T-helper 9 cell (primary cell): ENCODE measurements around the gene FA2H.
"Not testable (repeated sequence)": the region's sequence is repeated elsewhere in the genome, so short reads cannot be mapped to it uniquely, and the experiment has no call there.

Source experiments
- DNase-seq: peaks from one replicate; pipeline ENCODE4 v3.0.0-alpha.2; 2020

FA2H gene

DNA sequence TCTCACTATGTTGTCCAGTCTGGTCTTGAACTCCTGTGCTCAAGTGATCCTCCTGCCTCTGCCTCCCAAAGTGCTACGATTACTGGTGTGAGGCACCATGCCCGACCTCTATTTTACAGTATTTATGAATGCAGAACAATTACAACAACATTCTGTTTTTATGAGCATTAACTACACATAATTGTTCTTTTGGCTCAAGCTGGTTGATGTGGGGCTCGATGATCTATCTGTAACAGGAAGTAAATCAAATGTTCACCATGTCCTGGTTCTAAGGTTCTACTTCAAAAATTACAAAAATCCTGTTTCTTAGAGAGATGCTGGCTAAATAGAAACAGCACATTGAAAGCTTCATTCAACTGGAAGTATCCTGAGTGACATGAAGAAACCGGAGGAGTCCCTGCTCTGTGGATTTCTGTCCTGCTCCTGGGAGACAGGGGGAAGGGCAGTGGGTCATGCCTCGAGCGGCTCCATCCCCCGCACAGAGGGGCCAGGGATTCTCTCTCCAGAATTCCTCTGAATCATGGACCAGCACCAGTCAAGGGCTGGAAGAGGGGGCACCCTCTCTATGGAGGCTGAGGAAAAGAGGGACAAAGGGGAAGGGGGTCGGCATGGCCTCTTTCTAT, 31.5 kb downstream of the FA2H start:
- DNase-seq, result no peak

DNA sequence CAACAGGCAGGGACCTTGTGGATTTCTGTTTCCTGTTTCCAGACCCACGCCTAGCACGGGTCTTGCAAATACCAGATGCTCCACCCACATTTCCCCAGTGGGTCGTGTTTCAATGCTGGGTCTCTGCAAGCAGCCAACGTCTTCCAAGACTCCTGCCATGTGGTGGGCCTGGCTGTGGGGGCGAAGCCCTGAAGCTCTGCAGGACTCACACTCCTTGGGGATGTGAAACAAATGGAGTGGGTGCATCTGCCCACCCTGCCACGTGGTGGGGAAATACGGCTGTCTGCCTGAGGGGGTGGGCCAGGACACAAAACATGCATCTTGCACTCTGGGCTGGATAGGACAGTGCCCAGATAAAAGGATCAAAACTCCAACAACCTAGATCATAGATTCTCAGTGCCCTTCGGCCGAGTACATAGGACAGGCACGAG, 32.6 kb downstream of the FA2H start:
- no peak for DNase-seq

GRCh38 chr16:74740795-74741304, 33.8 kb downstream of the FA2H start:
- no peak for DNase-seq

GRCh38 chr16:74739275-74739674, 35.3 kb downstream of the FA2H start:
- DNase-seq, result no peak

DNA sequence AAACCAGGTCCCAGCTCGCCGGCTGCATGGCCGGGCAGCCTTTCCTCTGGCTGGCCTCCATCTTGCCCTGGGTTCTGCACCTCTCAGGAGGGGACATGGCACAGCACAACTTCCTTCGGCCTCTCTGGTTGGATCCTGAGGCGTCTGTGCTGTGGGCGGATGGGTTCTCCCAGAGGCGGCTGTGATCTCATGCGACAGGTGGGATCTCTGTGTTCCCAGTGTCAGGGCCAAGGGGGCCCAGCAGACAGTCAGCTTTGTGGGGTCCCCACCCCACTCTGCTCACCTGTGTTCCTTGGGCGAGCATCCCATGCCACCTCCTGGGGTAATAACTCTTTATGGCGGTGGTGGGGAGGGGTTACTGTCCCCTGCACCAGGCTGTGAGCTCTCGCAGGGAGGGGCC, 35.8 kb downstream of the FA2H start:
- no peak for DNase-seq

GRCh38 chr16:74738113-74738541, 36.5 kb downstream of the FA2H start:
- no peak for DNase-seq

DNA sequence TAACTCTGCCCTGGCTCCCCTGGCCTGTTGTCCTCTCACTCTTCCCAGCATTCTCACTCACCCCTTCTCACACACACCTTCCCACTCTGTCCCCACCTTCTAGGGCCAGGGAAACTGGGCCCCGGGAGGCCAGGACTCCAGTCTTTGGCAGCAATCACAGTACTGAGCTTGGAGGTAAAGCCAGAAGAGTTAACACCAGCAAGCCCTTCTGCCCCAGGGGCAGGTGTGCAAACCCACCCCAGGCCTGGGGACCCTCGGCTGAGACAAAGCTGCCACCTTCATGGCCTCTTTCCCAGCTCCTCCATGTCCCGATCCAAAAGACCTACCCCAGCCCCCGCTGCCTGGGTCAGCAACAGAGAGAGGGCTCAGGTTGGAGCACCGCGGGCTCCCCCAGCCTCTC, 37.1 kb downstream of the FA2H start:
- no peak for DNase-seq

GRCh38 chr16:74736531-74737157, 38.0 kb downstream of the FA2H start:
- DNase-seq, result no peak

DNA sequence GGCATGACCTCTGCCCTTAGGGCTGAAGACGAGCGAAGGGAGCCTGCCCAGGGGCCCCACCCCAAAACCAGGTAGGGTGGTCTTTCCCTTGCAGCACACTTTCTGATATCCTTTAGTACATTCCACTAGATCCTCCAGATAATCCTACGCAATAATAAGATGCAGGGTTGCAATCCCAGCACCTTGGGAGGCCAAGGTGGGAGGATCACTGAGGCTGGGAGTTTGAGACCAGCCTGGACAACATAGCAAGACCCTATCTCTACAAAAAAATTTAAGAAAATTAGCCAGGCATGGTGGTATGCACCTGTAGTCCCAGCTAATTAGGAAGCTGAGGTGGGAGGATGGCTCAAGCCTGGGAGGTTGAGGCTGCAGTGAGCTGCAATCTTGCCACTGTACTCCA, 39.1 kb downstream of the FA2H start:
- DNase-seq, result no peak

GRCh38 chr16:74735162-74735452, 39.5 kb downstream of the FA2H start:
- no peak for DNase-seq

GRCh38 chr16:74734361-74735161, 40.1 kb downstream of the FA2H start:
- DNase-seq, result no peak

DNA sequence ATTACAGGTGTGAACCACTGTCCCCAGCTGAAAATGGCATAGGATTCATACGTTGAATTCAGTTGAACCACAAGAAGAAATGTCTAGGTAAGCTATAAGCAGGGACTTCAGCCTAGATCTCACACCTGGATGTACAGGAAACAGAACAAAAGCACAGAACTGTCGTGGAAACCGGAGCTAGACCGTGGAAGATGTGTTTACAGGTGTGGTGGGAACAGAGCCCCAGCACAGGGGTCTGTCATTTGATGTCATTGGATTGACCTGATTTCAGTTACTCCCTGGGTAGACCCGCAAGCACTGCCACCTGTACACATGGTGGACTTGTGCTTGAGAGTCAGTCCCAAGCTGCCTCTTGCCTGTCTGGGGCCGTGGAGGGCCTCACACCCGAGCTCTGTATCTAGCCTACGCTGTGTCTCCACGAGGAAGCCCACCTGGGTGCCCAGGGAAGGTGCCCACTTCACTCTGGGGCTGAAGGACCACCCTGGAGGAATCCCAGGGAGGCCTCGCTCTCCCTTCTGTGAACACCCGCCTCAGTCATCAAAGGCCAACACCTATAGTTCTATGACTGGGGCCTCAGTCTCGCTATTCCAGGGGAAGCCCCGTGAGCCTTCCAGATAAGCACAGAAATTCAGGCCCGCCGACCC, 41.8 kb downstream of the FA2H start:
- no peak for DNase-seq

GRCh38 chr16:74731853-74732477, 42.7 kb downstream of the FA2H start:
- DNase-seq, result no peak

DNA sequence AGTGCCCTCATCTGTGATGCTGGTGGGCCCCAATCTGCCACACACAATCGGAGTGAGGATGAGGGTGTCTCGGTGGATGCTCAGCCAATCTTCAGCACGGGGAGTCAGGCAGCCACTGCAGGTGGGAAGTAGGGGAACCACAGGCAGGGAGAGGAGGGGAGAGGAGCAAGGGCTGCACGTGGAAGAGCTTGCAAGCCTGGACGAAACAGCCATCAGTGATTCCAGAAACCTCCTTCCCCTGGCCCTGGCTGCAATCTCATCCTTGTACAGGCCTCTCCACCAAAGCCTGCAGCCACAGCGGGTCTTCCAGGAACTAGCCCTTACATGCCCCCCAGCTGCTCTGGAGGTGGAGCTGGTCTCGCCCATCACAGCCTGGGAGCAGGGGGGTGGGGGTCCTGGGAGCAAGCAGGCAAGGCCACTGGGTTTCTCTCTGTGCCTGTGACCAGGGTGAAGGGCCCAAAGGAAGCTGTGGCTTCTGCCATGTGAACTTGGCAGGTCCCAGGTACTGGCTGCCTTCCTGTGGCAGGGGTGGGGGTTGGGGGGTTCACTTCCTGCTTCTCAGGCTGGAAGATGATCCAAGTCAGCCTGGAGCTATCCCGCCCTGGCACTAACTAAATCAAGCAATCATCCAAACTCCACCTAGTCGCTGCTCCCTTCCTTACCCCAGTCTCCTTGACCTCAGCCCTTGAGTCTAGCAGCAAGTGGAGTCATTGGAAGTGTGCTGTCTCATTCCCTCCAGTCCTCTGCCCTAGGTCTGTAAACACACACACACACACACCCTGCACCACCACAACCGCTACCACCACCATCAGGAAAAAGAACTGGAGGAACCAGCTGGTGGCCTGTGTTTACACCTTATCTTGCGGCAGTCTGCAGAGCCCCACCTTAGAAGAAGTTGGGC, 44.6 kb downstream of the FA2H start:
- no peak for DNase-seq

DNA sequence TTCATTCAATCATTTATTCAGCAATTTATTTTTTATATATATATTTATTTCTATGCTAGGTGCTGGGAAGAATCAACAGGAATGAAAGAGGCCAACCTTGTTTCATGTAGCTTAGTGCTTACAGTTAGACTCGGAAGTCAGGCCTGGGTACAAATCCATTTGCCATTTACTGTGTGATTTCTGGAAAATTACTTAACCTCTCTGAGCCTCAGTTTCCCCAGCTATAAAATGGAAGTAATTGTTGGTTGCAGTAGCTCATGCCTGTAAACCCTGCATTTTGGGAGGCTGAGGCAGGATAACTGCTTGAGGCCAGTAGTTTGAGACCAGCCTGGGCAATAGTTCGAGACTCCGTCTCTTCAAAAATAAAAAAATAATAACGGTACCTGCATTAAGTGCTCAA, 46.7 kb downstream of the FA2H start:
- no peak for DNase-seq

- DNase-seq, result no peak
Observed at GRCh38 chr16:74726716-74727115, 47.9 kb downstream of the FA2H start.

- DNase-seq, result no peak
Observed at GRCh38 chr16:74725651-74726455, 48.8 kb downstream of the FA2H start.

GRCh38 chr16:74724820-74725549, 49.6 kb downstream of the FA2H start:
- no peak for DNase-seq

DNA sequence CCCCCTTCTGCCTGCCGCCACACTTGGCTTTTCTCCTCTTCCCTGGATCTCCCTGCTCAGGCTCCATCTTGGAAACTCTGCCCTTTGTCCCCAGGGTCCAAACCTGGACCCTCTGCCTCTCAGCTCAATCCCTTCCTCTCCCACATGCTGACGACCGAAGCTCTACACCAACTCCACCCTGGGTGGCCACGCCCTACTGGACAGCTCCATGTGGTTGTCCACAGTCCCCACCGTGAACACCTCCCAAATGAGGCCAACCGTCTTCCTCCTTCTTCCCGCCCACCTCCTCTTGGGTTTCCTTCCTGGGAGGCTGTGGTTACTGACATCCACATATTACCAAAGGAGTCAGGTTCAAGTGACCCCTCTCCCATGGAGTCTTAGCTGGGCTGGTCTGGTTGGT, 51.4 kb downstream of the FA2H start:
- DNase-seq, result no peak

DNA sequence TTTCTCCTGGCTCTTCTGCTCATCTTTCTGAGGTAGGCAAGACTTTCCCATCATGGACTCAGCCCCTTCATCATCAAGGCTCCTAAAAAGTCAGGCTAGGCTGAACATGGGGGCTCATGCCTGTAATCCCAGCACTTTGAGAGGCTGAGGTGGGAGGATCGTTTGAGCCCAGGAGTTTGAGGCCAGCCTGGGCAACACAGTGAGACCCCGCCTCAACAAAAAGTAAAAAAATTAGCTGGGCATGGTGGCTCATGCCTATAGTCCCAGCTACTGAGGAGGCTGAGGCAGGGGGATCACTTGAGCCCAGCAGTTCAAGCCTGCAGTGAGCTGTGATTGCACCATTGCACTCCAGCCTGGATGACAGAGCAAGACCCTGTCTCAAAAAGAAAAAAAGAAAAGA, 52.5 kb downstream of the FA2H start:
- DNase-seq, result not testable (repeated sequence)
